DND-41 (cell line): ENCODE results near the gene APOO.

Source experiments
- EZH2 ChIP-seq: IDR thresholded peaks from 3 replicates; pipeline ENCODE4 v1.6.1; 2012; ENCODE audit warnings: borderline replicate concordance, low read depth, mild to moderate bottlenecking, moderate library complexity, low read length, inconsistent platforms; ENCODE audit not compliant: severe bottlenecking
- TF ChIP-seq, protein P1 (sequence below): IDR thresholded peaks from 2 replicates; pipeline ENCODE4 v1.5.1; 2012; ENCODE audit warnings: borderline replicate concordance, low read length, moderate library complexity, mild to moderate bottlenecking; ENCODE audit not compliant: poor library complexity, severe bottlenecking; ENCODE audit errors: extremely low read depth

DNA sequence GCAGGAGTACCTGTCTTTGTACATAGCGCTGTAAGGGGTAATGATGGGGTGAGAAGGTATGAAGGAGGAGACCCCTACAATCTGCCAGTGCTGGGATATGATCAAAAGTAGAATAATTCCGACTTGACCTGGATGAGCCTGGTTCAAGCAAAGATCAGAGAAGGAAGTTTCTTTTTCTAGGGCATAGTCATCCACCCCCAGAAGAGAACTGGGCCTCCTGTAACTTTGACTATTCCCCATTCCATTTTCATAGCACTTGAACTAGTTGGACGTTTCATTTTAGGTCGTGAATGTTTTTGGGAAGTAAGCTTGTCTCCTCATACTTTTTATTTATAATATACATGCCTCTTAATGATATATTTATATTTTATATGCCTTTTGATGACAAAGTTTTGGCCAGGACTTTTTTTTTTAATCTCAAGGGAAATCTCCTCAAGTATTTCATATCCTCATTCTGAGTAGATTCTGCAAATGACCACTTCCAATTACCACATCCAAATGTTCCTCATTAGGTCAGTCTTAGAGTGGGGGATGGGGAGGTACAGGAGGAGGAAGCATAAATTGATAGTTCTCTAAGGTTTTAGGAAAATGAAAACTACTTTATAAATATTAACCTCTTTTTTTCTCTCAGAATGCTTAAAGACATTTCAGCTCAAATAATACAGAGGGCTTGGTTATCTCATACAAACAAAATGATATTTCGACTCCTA is 3.5 kb upstream of the APOO start:
- TF ChIP-seq, protein P1, sequence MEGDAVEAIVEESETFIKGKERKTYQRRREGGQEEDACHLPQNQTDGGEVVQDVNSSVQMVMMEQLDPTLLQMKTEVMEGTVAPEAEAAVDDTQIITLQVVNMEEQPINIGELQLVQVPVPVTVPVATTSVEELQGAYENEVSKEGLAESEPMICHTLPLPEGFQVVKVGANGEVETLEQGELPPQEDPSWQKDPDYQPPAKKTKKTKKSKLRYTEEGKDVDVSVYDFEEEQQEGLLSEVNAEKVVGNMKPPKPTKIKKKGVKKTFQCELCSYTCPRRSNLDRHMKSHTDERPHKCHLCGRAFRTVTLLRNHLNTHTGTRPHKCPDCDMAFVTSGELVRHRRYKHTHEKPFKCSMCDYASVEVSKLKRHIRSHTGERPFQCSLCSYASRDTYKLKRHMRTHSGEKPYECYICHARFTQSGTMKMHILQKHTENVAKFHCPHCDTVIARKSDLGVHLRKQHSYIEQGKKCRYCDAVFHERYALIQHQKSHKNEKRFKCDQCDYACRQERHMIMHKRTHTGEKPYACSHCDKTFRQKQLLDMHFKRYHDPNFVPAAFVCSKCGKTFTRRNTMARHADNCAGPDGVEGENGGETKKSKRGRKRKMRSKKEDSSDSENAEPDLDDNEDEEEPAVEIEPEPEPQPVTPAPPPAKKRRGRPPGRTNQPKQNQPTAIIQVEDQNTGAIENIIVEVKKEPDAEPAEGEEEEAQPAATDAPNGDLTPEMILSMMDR = no peak
- no peak for TF ChIP-seq EZH2
